IMR-90 (cell line): ENCODE measurements around the gene GPRC5D. TPM values are rescaled to one million over a fixed set of nuclear protein-coding genes. Genes with fewer than 3 reads are reported as not detected.
A peak's percentile ranks its signal among the peaks of the same experiment; 100 is the strongest.

ENCODE experiments used
- ATAC-seq: fragments of 200-7000 bp; cut with Tn5 transposase; 2 replicates; pipeline ENCODE4 v1.9.1; 2020; ENCODE audit warnings: low read depth, mild to moderate bottlenecking, moderate library complexity
- BruUV-seq: library from RNA; stranded (reverse); fragments of 400-500 nt; replicated peaks from 2 replicates; lab custom pipeline; 2021; lab: Mats Ljungman, UMichigan
- CTCF ChIA-PET: fragments of 300-600 bp; formaldehyde crosslinking; extraction: SDS; loops from one replicate; lab custom pipeline; 2021; ENCODE audit warnings: antibody characterized with exemption; lab: Yijun Ruan, JAX
- POLR2A ChIA-PET: fragments of 300-600 bp; sonication (Branson Sonifier 250); formaldehyde crosslinking; loops from one replicate; lab custom pipeline; 2022; ENCODE audit warnings: antibody characterized with exemption; ENCODE audit not compliant: unreplicated experiment; lab: Charles Lee
- DNase-seq: peaks from one replicate; pipeline ENCODE4 v3.0.0; 2013
- H2AFZ ChIP-seq: replicated peaks from 2 replicates; pipeline ENCODE3; 2013; ENCODE audit warnings: low read length, mild to moderate bottlenecking; ENCODE audit not compliant: poor library complexity
- H2AK5ac ChIP-seq: 2 replicates; pipeline ENCODE4 v1.6.1; 2013; ENCODE audit warnings: low read depth, low read length, inconsistent platforms
- H2AK9ac ChIP-seq: replicated peaks from 2 replicates; pipeline ENCODE3; 2013; ENCODE audit warnings: mild to moderate bottlenecking, low read depth, low read length, moderate library complexity; ENCODE audit not compliant: poor library complexity
- H2BK120ac ChIP-seq: 2 replicates; pipeline ENCODE4 v1.6.1; 2013; ENCODE audit warnings: low read depth, low read length, inconsistent platforms
- H2BK15ac ChIP-seq: 3 replicates; pipeline ENCODE4 v1.6.1; 2013; ENCODE audit warnings: low read depth, low read length, inconsistent platforms
- H2BK20ac ChIP-seq: 2 replicates; pipeline ENCODE4 v1.6.1; 2013; ENCODE audit warnings: low read depth, mild to moderate bottlenecking, inconsistent platforms, low read length, moderate library complexity
- H2BK5ac ChIP-seq: 2 replicates; pipeline ENCODE4 v1.6.1; 2013; ENCODE audit warnings: mild to moderate bottlenecking, low read depth, low read length, inconsistent platforms; ENCODE audit not compliant: poor library complexity, severe bottlenecking
- H3K14ac ChIP-seq: replicated peaks from 2 replicates; pipeline ENCODE4 v1.6.1; 2013; ENCODE audit warnings: low read depth, low read length, inconsistent platforms
- H3K18ac ChIP-seq: 2 replicates; pipeline ENCODE4 v1.6.1; 2013; ENCODE audit warnings: low read depth, low read length, control low read depth
- H3K23ac ChIP-seq: 2 replicates; pipeline ENCODE4 v1.6.1; 2013; ENCODE audit warnings: low read depth, low read length, inconsistent platforms
- H3K27ac ChIP-seq: 2 replicates; pipeline ENCODE4 v1.5.1; 2013; ENCODE audit warnings: mild to moderate bottlenecking, control low read depth, low read length; ENCODE audit not compliant: insufficient read depth
- H3K27me3 ChIP-seq: 2 replicates; pipeline ENCODE4 v1.6.1; 2013; ENCODE audit warnings: low read length; ENCODE audit not compliant: control insufficient read depth, insufficient read depth
- H3K36me3 ChIP-seq: 2 replicates; pipeline ENCODE4 v1.6.1; 2013; ENCODE audit warnings: low read length, mixed read lengths; ENCODE audit not compliant: control insufficient read depth, insufficient read depth
- H3K4ac ChIP-seq: 2 replicates; pipeline ENCODE4 v1.6.1; 2013; ENCODE audit warnings: low read depth, low read length, inconsistent platforms
- H3K4me1 ChIP-seq: 2 replicates; pipeline ENCODE4 v1.6.1; 2013; ENCODE audit warnings: low read length, mixed read lengths; ENCODE audit not compliant: control insufficient read depth, insufficient read depth
- H3K4me2 ChIP-seq: 2 replicates; pipeline ENCODE4 v1.6.1; 2013; ENCODE audit warnings: low read depth, mild to moderate bottlenecking, control low read depth, low read length, moderate library complexity
- H3K4me3 ChIP-seq: 2 replicates; pipeline ENCODE4 v1.5.1; 2013; ENCODE audit warnings: low read depth, mild to moderate bottlenecking, control low read depth, low read length, moderate library complexity; ENCODE audit not compliant: insufficient read depth
- H3K56ac ChIP-seq: 2 replicates; pipeline ENCODE4 v1.6.1; 2013; ENCODE audit warnings: low read length, inconsistent platforms; ENCODE audit not compliant: insufficient read depth; ENCODE audit errors: extremely low read depth
- H3K79me1 ChIP-seq, 2 experiments: 2 replicates each; pipeline ENCODE4 v1.6.1; 2013; ENCODE audit warnings: low read length in 2 of 2, inconsistent platforms in 1 of 2, low read depth in 1 of 2
- H3K9ac ChIP-seq: 2 replicates; pipeline ENCODE4 v1.6.1; 2013; ENCODE audit warnings: low read depth, low read length, control low read depth
- H3K9me1 ChIP-seq: 2 replicates; pipeline ENCODE4 v1.6.1; 2013; ENCODE audit warnings: low read length, inconsistent platforms; ENCODE audit not compliant: insufficient read depth
- H3K9me3 ChIP-seq: 2 replicates; pipeline ENCODE4 v1.6.1; 2013; ENCODE audit warnings: low read length; ENCODE audit not compliant: control insufficient read depth, insufficient read depth
- H4K20me1 ChIP-seq: 2 replicates; pipeline ENCODE4 v1.6.1; 2013; ENCODE audit warnings: low read length, inconsistent platforms; ENCODE audit not compliant: insufficient read depth
- H4K5ac ChIP-seq: 2 replicates; pipeline ENCODE4 v1.6.1; 2013; ENCODE audit warnings: mild to moderate bottlenecking, low read depth, low read length, control low read depth
- H4K8ac ChIP-seq, 2 experiments: 2 replicates each; pipeline ENCODE4 v1.6.1; 2013; ENCODE audit warnings: low read depth in 2 of 2, low read length in 2 of 2, control low read depth in 1 of 2, inconsistent platforms in 1 of 2
- H4K91ac ChIP-seq: 2 replicates; pipeline ENCODE4 v1.6.1; 2013; ENCODE audit warnings: low read depth, low read length, inconsistent platforms; ENCODE audit not compliant: insufficient read depth
- BHLHE40 ChIP-seq: fragments of 150-350 bp; IDR thresholded peaks from 2 replicates; pipeline ENCODE4 v1.6.1; 2016; ENCODE audit warnings: mild to moderate bottlenecking, low read depth, low read length
- CEBPB ChIP-seq: IDR thresholded peaks from 2 replicates; pipeline ENCODE4 v1.6.1; 2012; ENCODE audit warnings: low read depth, low read length, improper control_type of control experiment
- CHD1 ChIP-seq: IDR thresholded peaks from 2 replicates; pipeline ENCODE4 v1.6.1; 2012; ENCODE audit warnings: low read depth, low read length, improper control_type of control experiment
- CTCF ChIP-seq: conservative IDR thresholded peaks from 2 replicates; pipeline ENCODE4 v1.5.1; 2012; ENCODE audit warnings: mild to moderate bottlenecking, low read depth, low read length, improper control_type of control experiment
- ELK1 ChIP-seq: fragments of 150-350 bp; IDR thresholded peaks from 2 replicates; pipeline ENCODE4 v1.6.1; 2016; ENCODE audit warnings: low read depth, mild to moderate bottlenecking, low read length, moderate library complexity, borderline replicate concordance
- FOS ChIP-seq: fragments of 150-350 bp; IDR thresholded peaks from 2 replicates; pipeline ENCODE4 v1.6.1; 2016; ENCODE audit warnings: low read depth, low read length
- MAFK ChIP-seq: IDR thresholded peaks from 2 replicates; pipeline ENCODE4 v1.6.1; 2012; ENCODE audit warnings: low read depth, low read length, improper control_type of control experiment
- MAZ ChIP-seq: IDR thresholded peaks from 2 replicates; pipeline ENCODE4 v1.6.1; 2012; ENCODE audit warnings: low read depth, mild to moderate bottlenecking, low read length, improper control_type of control experiment, moderate library complexity, borderline replicate concordance
- MXI1 ChIP-seq: IDR thresholded peaks from 2 replicates; pipeline ENCODE4 v1.6.1; 2012; ENCODE audit warnings: low read depth, mild to moderate bottlenecking, low read length, moderate library complexity, borderline replicate concordance
- NFE2L2 ChIP-seq: fragments of 150-350 bp; IDR thresholded peaks from 2 replicates; pipeline ENCODE4 v1.6.1; 2016; ENCODE audit warnings: low read depth, mild to moderate bottlenecking, low read length
- POLR2A ChIP-seq: IDR thresholded peaks from 2 replicates; pipeline ENCODE4 v1.6.1; 2012; ENCODE audit warnings: mild to moderate bottlenecking, low read depth, low read length
- RAD21 ChIP-seq: IDR thresholded peaks from 2 replicates; pipeline ENCODE4 v1.6.1; 2012; ENCODE audit warnings: low read length, improper control_type of control experiment
- RCOR1 ChIP-seq: IDR thresholded peaks from 2 replicates; pipeline ENCODE4 v1.6.1; 2012; ENCODE audit warnings: mild to moderate bottlenecking, low read length, improper control_type of control experiment; ENCODE audit not compliant: insufficient replicate concordance
- RFX5 ChIP-seq: IDR thresholded peaks from 2 replicates; pipeline ENCODE4 v1.8.0; 2012; ENCODE audit warnings: low read depth, mild to moderate bottlenecking, low read length, moderate library complexity
- SMC3 ChIP-seq: fragments of 150-350 bp; IDR thresholded peaks from 2 replicates; pipeline ENCODE4 v1.6.1; 2016; ENCODE audit warnings: low read depth, mild to moderate bottlenecking, antibody characterized with exemption, low read length, moderate library complexity
- USF2 ChIP-seq: fragments of 150-350 bp; IDR thresholded peaks from 2 replicates; pipeline ENCODE4 v1.6.1; 2017; ENCODE audit warnings: mild to moderate bottlenecking, antibody characterized with exemption, low read length, low read depth
- WGBS, 2 experiments: methylation state at CpG; one replicate each; pipeline versions ENCODE4 v1.1.5 to v1.1.7; 2013; ENCODE audit warnings: missing lambda C conversion rate in 2 of 2; ENCODE audit not compliant: insufficient read length in 1 of 2; ENCODE audit errors: extremely low coverage in 2 of 2; 5-methylcytosine and 5-hydroxymethylcytosine counted together
- dilution Hi-C: fragments of 300-500 bp; cut with HindIII; formaldehyde crosslinking; loops from one replicate; pipeline ENCODE4 v1.14.3; 2018; ENCODE audit warnings: low sequenced_read_pairs; ENCODE audit not compliant: unreplicated experiment
- in situ Hi-C: fragments of 300-500 bp; cut with MboI; formaldehyde crosslinking; loops from 3 replicates; pipeline ENCODE4 v1.14.3; 2019; ENCODE audit warnings: low sequenced_read_pairs, inconsistent platforms, mixed read lengths
- intact Hi-C: fragments of 100-400 bp; cut with micrococcal nuclease; formaldehyde crosslinking; loops from 2 replicates; pipeline ENCODE4 v1.10.0; 2022
- polyA plus RNA-seq, 3 experiments: library from polyadenylated mRNA; depleted of rRNA; stranded (reverse); fragments of >200 nt; gene quantifications; 2 replicates each; pipeline ENCODE4 v1.2.3, GENCODE V29; 2012; ENCODE audit warnings: low replicate concordance in 1 of 3
- total RNA-seq: library from RNA; depleted of rRNA; stranded (reverse); fragments of >200 nt; gene quantifications from 2 replicates; pipeline ENCODE4 v1.2.3, GENCODE V29; 2012

GPRC5D gene
- total and polyA plus RNA-seq, 2 of the 4 experiments (the other 2 are of a cell fraction), result not detected

- no peak overlapping the region for H3K27ac ChIP-seq
- H4K5ac ChIP-seq, result no peak overlapping the region
- H2AK5ac ChIP-seq, result no peak overlapping the region
- H3K36me3 ChIP-seq, result 0 out of 2 replicates have a peak, but pooled peaks cover 2% of the 10 kb centered on the region
- H4K91ac ChIP-seq, result no peak overlapping the region
- H2AFZ ChIP-seq, result no peak overlapping the region
- no peak overlapping the region for H3K9ac ChIP-seq
- H2BK120ac ChIP-seq, result no peak overlapping the region
- ChIA-PET POLR2A (interaction anchor here (0.7 kb wide), 1 partner anchor 198 kb away, joined by 6 read pairs; no protein-coding TSS in a partner anchor), CTCF (no interaction called here)
- H3K27me3 ChIP-seq, result no peaks in the 10 kb centered on the region
- DNase-seq, result no peak
- dilution Hi-C loops, result no loop called here
- 0 out of 2 replicates have a peak overlapping the region, but pooled peaks have one; percentile 36 for H3K14ac ChIP-seq
- BruUV-seq, result no TSS peak
- no peak overlapping the region for H3K18ac ChIP-seq
- no peak for ATAC-seq
- intact Hi-C loops, result loop anchor here (10.0 kb wide), 1 partner anchor 1168 kb away; no protein-coding TSS in a partner anchor
- H2BK15ac ChIP-seq, result 0 out of 3 replicates have a peak overlapping the region, but pooled peaks have one; percentile 18
- H3K56ac ChIP-seq, result no peak overlapping the region
- H3K9me1 ChIP-seq, result peaks cover 9% of the 10 kb centered on the region
- peaks cover 52 to 70% of the 10 kb centered on the region in 2 experiments for H3K79me1 ChIP-seq
- TF ChIP-seq FOS, result no peak
- no peak for TF ChIP-seq BHLHE40
- TF ChIP-seq CEBPB, result no peak
- TF ChIP-seq RAD21, result no peak
- TF ChIP-seq MXI1, result no peak
- no peak for TF ChIP-seq NFE2L2
- TF ChIP-seq SMC3, result no peak
- TF ChIP-seq MAFK, result no peak
- no peak for TF ChIP-seq ELK1
- TF ChIP-seq RCOR1, result no peak
- no peak for TF ChIP-seq USF2
- TF ChIP-seq CTCF, result no peak
- TF ChIP-seq CHD1, result no peak
- TF ChIP-seq POLR2A, result no peak
- no peak for TF ChIP-seq MAZ
- no peak for TF ChIP-seq RFX5
- no peak overlapping the region for H4K8ac ChIP-seq
- peak overlapping the region; percentile 62; the same call in 1 of the 2 replicates for H3K23ac ChIP-seq
- no peak overlapping the region for H2AK9ac ChIP-seq
- no peak overlapping the region for H2BK5ac ChIP-seq
- in situ Hi-C loops, result no loop called here
- WGBS, 2 experiments, result 80% methylated on average over 1 of the region's 3 CpGs; no CpG with 5 or more reads in 1 of the 2 experiments
- H4K20me1 ChIP-seq, result peaks cover 13% of the 10 kb centered on the region
- peaks cover 21% of the 10 kb centered on the region for H3K4me1 ChIP-seq
- H2BK20ac ChIP-seq, result no peak overlapping the region
- no peak overlapping the region for H3K4me3 ChIP-seq
- H3K4ac ChIP-seq, result peak overlapping the region; percentile 11; the same call in 1 of the 2 replicates
- H3K4me2 ChIP-seq, result peak overlapping the region; percentile 63
- H3K9me3 ChIP-seq, result no peaks in the 10 kb centered on the region
These were observed 45.2 kb upstream of the GPRC5D start for GRCh38 chr12:12997156-12997555.
